Neural progenitor cell (in vitro differentiated cells): Measurements from ENCODE around the gene EFEMP1. TPM values are rescaled to one million over a fixed set of nuclear protein-coding genes. Genes with fewer than 3 reads are reported as not detected.
"Not testable (repeated sequence)": the region's sequence is repeated elsewhere in the genome, so short reads cannot be mapped to it uniquely, and the experiment has no call there.

Experiments
- DNase-seq: peaks from one replicate; pipeline ENCODE4 v3.0.0-alpha.2; 2016; ENCODE audit warnings: low spot score
- H2AFZ ChIP-seq: fragments of 200-600 bp; sonication (generic); replicated peaks from 2 replicates; pipeline ENCODE4 v1.6.1; 2016; ENCODE audit warnings: antibody characterized with exemption
- H3F3A ChIP-seq: fragments of 200-600 bp; sonication (generic); 2 replicates; pipeline ENCODE4 v1.6.1; 2016; ENCODE audit warnings: antibody characterized with exemption, low read depth
- H3K27ac ChIP-seq: fragments of 200-600 bp; sonication (generic); 2 replicates; pipeline ENCODE4 v1.5.1; 2016; ENCODE audit warnings: mild to moderate bottlenecking
- H3K27me3 ChIP-seq: fragments of 200-600 bp; sonication (generic); 2 replicates; pipeline ENCODE4 v1.6.1; 2016; ENCODE audit warnings: mild to moderate bottlenecking, moderate library complexity
- H3K36me3 ChIP-seq: fragments of 200-600 bp; sonication (generic); 2 replicates; pipeline ENCODE4 v1.5.1; 2016
- H3K4me1 ChIP-seq: fragments of 200-600 bp; sonication (generic); 2 replicates; pipeline ENCODE4 v1.6.1; 2016; ENCODE audit warnings: mixed run types
- H3K4me2 ChIP-seq: fragments of 200-600 bp; sonication (generic); 2 replicates; pipeline ENCODE4 v1.6.1; 2016
- H3K4me3 ChIP-seq: fragments of 200-600 bp; sonication (generic); 2 replicates; pipeline ENCODE4 v1.5.1; 2016
- H3K79me2 ChIP-seq: fragments of 200-600 bp; sonication (generic); 2 replicates; pipeline ENCODE4 v1.6.1; 2016; ENCODE audit warnings: low read depth
- H3K9ac ChIP-seq: fragments of 200-600 bp; sonication (generic); 2 replicates; pipeline ENCODE4 v1.6.1; 2016
- H3K9me3 ChIP-seq: fragments of 200-600 bp; sonication (generic); 2 replicates; pipeline ENCODE4 v1.5.1; 2016; ENCODE audit warnings: low read depth
- H4K20me1 ChIP-seq: fragments of 200-600 bp; sonication (generic); 2 replicates; pipeline ENCODE4 v1.6.1; 2016; ENCODE audit warnings: low read depth
- H3K27ac Mint-ChIP-seq: 3 replicates; pipeline ENCODE4 v1.8.0; 2021; ENCODE audit warnings: mixed read lengths
- H3K27me3 Mint-ChIP-seq: 2 replicates; pipeline ENCODE4 v1.8.0; 2022; ENCODE audit warnings: low read depth, mild to moderate bottlenecking, inconsistent platforms, moderate library complexity, mixed read lengths; ENCODE audit not compliant: insufficient read depth
- H3K36me3 Mint-ChIP-seq: 3 replicates; pipeline ENCODE4 v1.8.0; 2021; ENCODE audit warnings: mixed read lengths
- H3K4me1 Mint-ChIP-seq: 3 replicates; pipeline ENCODE4 v1.8.0; 2021; ENCODE audit warnings: mixed read lengths
- H3K4me3 Mint-ChIP-seq: 3 replicates; pipeline ENCODE4 v1.8.0; 2021; ENCODE audit warnings: mild to moderate bottlenecking, moderate library complexity, mixed read lengths
- H3K9me3 Mint-ChIP-seq: 3 replicates; pipeline ENCODE4 v1.8.0; 2020; ENCODE audit warnings: mixed read lengths
- EZH2 ChIP-seq: fragments of 200-600 bp; sonication (generic); IDR thresholded peaks from 2 replicates; pipeline ENCODE4 v1.6.1; 2017; ENCODE audit warnings: antibody characterized with exemption, mild to moderate bottlenecking, moderate library complexity
- EZH2phosphoT487 ChIP-seq: fragments of 200-600 bp; sonication (generic); IDR thresholded peaks from 2 replicates; pipeline ENCODE4 v1.6.1; 2017; ENCODE audit warnings: antibody characterized with exemption
- total RNA-seq: library from RNA; depleted of rRNA; stranded (reverse); fragments of >200 nt; gene quantifications from 2 replicates; pipeline ENCODE4 v1.2.3, GENCODE V29; 2015; ENCODE audit warnings: low replicate concordance
- TF ChIP-seq, protein P1 (sequence below): fragments of 200-600 bp; sonication (generic); IDR thresholded peaks from 2 replicates; pipeline ENCODE4 v1.5.1; 2017; ENCODE audit warnings: antibody characterized with exemption, mild to moderate bottlenecking

Gene EFEMP1
- total RNA-seq, 1 donor from 2014 or later: 25.5 TPM

DNA sequence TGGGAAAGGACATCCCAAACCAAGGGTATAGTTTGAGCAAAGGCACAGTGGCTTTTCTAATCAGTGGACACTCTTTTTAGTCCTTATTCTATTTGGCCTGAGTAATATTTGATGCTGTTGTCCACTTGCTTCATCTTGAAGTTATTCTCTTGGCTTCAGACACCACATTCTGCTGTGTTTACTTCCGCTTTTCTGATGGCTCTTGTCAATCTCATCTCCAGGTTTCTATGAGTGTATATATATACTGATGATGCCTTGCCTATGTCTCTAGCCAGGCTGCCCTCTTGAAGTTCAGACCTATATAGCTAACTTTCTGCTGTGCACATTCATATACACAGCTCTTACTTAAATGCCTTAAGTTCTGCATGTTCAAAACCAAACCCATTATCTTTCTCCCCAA lies 83.1 kb downstream of the EFEMP1 start:
- no peak overlapping the region for H3K4me2 ChIP-seq
- Mint-ChIP-seq H3K9me3 (no peaks in the 10 kb centered on the region), H3K36me3 (no peaks in the 10 kb centered on the region), H3K27me3 (peaks cover 3% of the 10 kb centered on the region), H3K4me1 (peaks cover 11% of the 10 kb centered on the region), H3K27ac (no peak overlapping the region), H3K4me3 (no peak overlapping the region)
- H3K4me3 ChIP-seq: no peak overlapping the region
- no peaks in the 10 kb centered on the region for H3K27me3 ChIP-seq
- no peak overlapping the region for H3K27ac ChIP-seq
- H3K36me3 ChIP-seq: no peaks in the 10 kb centered on the region
- no peaks in the 10 kb centered on the region for H3K79me2 ChIP-seq
- TF ChIP-seq EZH2phosphoT487: no peak
- TF ChIP-seq, protein P1, sequence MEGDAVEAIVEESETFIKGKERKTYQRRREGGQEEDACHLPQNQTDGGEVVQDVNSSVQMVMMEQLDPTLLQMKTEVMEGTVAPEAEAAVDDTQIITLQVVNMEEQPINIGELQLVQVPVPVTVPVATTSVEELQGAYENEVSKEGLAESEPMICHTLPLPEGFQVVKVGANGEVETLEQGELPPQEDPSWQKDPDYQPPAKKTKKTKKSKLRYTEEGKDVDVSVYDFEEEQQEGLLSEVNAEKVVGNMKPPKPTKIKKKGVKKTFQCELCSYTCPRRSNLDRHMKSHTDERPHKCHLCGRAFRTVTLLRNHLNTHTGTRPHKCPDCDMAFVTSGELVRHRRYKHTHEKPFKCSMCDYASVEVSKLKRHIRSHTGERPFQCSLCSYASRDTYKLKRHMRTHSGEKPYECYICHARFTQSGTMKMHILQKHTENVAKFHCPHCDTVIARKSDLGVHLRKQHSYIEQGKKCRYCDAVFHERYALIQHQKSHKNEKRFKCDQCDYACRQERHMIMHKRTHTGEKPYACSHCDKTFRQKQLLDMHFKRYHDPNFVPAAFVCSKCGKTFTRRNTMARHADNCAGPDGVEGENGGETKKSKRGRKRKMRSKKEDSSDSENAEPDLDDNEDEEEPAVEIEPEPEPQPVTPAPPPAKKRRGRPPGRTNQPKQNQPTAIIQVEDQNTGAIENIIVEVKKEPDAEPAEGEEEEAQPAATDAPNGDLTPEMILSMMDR: no peak
- TF ChIP-seq EZH2: no peak
- H3K9me3 ChIP-seq: no peaks in the 10 kb centered on the region
- DNase-seq: no peak
- H4K20me1 ChIP-seq: no peaks in the 10 kb centered on the region
- H3F3A ChIP-seq: no peaks in the 10 kb centered on the region
- no peak overlapping the region for H3K9ac ChIP-seq
- no peak overlapping the region for H2AFZ ChIP-seq
- peaks cover 14% of the 10 kb centered on the region for H3K4me1 ChIP-seq

DNA sequence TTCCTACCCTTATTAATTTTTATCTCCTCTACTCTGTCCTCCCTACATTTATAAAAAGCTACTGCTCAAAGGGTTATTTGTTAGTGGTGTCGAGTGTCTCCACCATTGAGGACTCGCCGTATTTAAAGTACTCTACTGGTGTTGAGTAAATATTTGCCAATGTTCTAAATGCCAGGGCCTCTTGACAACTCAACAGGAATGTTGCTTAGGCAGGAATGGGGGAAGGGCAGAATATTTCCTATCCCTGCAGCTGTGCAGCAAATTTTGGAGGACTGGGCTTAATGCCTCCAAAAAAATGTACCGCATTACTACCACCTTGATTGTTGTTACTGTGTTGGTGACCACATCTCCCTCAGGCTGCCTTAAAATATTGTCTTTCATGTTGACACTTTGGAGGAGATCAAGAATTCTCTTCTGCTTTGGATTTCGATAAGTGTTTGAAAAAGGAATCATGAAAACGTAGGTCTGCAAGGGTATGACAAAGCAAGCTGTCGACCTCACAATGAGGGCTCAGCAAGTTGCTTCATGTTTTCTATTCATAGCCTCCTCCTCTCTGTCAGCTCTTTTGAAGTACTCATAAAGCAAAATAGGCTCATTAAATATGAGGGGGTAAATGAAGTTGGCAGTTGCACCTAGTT lies 84.3 kb downstream of the EFEMP1 start:
- Histone ChIP-seq H3K9me3 (no peaks in the 10 kb centered on the region), H3K4me1 (peaks cover 14% of the 10 kb centered on the region), H3K36me3 (no peaks in the 10 kb centered on the region), H3K9ac (no peak overlapping the region), H3K4me3 (no peak overlapping the region), H2AFZ (peak overlapping the region; percentile 46), H3F3A (no peaks in the 10 kb centered on the region), H3K27ac (no peak overlapping the region), H3K79me2 (no peaks in the 10 kb centered on the region), H4K20me1 (no peaks in the 10 kb centered on the region), H3K27me3 (no peaks in the 10 kb centered on the region), H3K4me2 (peak overlapping the region; percentile 27)
- peaks cover 11% of the 10 kb centered on the region for H3K4me1 Mint-ChIP-seq
- H3K27ac Mint-ChIP-seq: no peak overlapping the region
- peak; percentile 17 for DNase-seq
- peaks cover 5% of the 10 kb centered on the region for H3K9me3 Mint-ChIP-seq
- peaks cover 3% of the 10 kb centered on the region for H3K27me3 Mint-ChIP-seq
- no peaks in the 10 kb centered on the region for H3K36me3 Mint-ChIP-seq
- H3K4me3 Mint-ChIP-seq: no peak overlapping the region
- TF ChIP-seq EZH2 (no peak), EZH2phosphoT487 (no peak)
- TF ChIP-seq, protein P1: no peak

DNA sequence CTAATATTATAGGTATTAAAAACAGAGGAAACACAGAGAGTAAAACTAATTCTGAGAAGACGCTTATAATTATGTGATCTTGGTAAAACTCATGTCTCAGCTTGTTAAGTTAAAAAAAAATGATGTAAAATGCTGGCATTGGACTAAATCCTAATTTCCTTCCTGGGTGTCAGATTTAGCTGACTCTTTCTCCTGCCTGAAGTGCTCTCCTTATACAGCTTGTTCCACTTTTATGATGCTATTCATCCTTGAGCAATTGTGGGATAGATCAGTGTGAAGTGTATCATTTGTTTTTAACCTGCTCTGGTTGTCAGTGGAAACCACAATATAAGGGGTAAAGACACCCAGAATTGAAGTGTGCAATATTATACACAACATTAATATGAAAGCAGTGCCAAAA lies 84.9 kb downstream of the EFEMP1 start:
- Histone ChIP-seq H3K4me3 (no peak overlapping the region), H2AFZ (no peak overlapping the region), H3K27ac (no peak overlapping the region), H3K36me3 (no peaks in the 10 kb centered on the region), H3K4me1 (peaks cover 14% of the 10 kb centered on the region), H4K20me1 (no peaks in the 10 kb centered on the region), H3K79me2 (no peaks in the 10 kb centered on the region), H3K4me2 (no peak overlapping the region), H3K9me3 (no peaks in the 10 kb centered on the region), H3K9ac (no peak overlapping the region), H3F3A (no peaks in the 10 kb centered on the region), H3K27me3 (no peaks in the 10 kb centered on the region)
- Mint-ChIP-seq H3K4me3 (no peak overlapping the region), H3K27me3 (peaks cover 3% of the 10 kb centered on the region), H3K4me1 (peaks cover 11% of the 10 kb centered on the region), H3K27ac (no peak overlapping the region), H3K36me3 (no peaks in the 10 kb centered on the region), H3K9me3 (peaks cover 5% of the 10 kb centered on the region)
- TF ChIP-seq, protein P1: no peak
- TF ChIP-seq EZH2 (no peak), EZH2phosphoT487 (no peak)
- no peak for DNase-seq

DNA sequence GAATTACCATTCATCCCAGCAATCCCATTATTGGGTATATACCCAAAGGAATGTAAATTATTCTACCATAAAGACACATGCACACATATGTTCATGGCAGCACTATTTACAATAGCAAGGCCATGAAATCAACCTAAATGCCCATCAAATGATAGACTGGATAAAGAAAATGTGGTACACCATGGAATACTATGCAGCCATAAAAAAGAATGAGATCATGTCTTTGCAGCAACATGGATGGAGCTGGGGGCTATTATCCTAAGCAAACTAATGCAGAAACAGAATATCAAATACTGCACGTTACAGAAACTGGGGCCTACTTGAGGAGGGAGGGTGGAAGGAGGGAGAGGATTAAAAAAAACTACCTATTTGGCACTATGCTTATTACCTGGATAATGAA lies 85.5 kb downstream of the EFEMP1 start:
- not testable (repeated sequence) for H2AFZ ChIP-seq, H4K20me1 ChIP-seq, H3K79me2 ChIP-seq, H3K4me3 Mint-ChIP-seq, H3K9ac ChIP-seq, H3K9me3 ChIP-seq, H3F3A ChIP-seq, DNase-seq, H3K4me3 ChIP-seq, H3K27me3 ChIP-seq, H3K27me3 Mint-ChIP-seq, H3K36me3 ChIP-seq, H3K4me2 ChIP-seq, H3K27ac Mint-ChIP-seq, H3K36me3 Mint-ChIP-seq, H3K9me3 Mint-ChIP-seq, H3K27ac ChIP-seq
- H3K4me1 ChIP-seq: peaks cover 14% of the 10 kb centered on the region
- peaks cover 11% of the 10 kb centered on the region for H3K4me1 Mint-ChIP-seq
